Left lung (tissue), 10 donors: ENCODE results near the gene CDX2. TPM values are rescaled to one million over a fixed set of nuclear protein-coding genes. Genes with fewer than 3 reads are reported as not detected.

ENCODE experiments used
- ATAC-seq: fragments of 200-7000 bp; cut with Tn5 transposase; one replicate; pipeline ENCODE4 v1.9.1; 2020; ENCODE audit warnings: moderate library complexity
- DNase-seq, 4 donors: peaks; one replicate each; pipeline ENCODE4 v3.0.0-alpha.2; 2013 to 2020
- H3K27ac ChIP-seq, 2 donors: fragments of 200-600 bp; sonication (generic) in 1 of 2; one replicate each; pipeline versions ENCODE4 v1.5.0 to v1.8.0; 2020 to 2021
- H3K27me3 ChIP-seq, 2 donors: fragments of 200-600 bp; sonication (generic) in 1 of 2; one replicate each; pipeline versions ENCODE4 v1.5.0 to v1.8.0; 2020 to 2021
- H3K36me3 ChIP-seq, 2 donors: fragments of 200-600 bp; sonication (generic) in 1 of 2; one replicate each; pipeline versions ENCODE4 v1.5.0 to v1.8.0; 2020 to 2021
- H3K4me1 ChIP-seq, 2 donors: fragments of 200-600 bp; one replicate each; pipeline ENCODE4 v1.8.0; 2021
- H3K4me3 ChIP-seq, 2 donors: fragments of 200-600 bp; sonication (generic) in 1 of 2; one replicate each; pipeline versions ENCODE4 v1.5.0 to v1.8.0; 2020 to 2021; ENCODE audit warnings: mild to moderate bottlenecking in 1 of 2
- H3K9me3 ChIP-seq, 2 donors: fragments of 200-600 bp; sonication (generic) in 1 of 2; one replicate each; pipeline versions ENCODE4 v1.5.0 to v1.8.0; 2020 to 2021
- CTCF ChIP-seq, 2 donors: fragments of 200-600 bp; sonication (generic) in 1 of 2; IDR thresholded peaks; one replicate each; pipeline versions ENCODE4 v1.5.0 to v1.8.0; 2021; ENCODE audit warnings: antibody characterized with exemption in 2 of 2
- intact Hi-C, 2 donors: fragments of 100-400 bp; cut with DNase I; formaldehyde crosslinking; loops; one replicate each; pipeline versions ENCODE4 v1.11.2 to v1.14.2; 2022
- polyA plus RNA-seq, 6 donors: library from polyadenylated mRNA; unstranded; fragments of 120-200 nt; gene quantifications; one replicate each; pipeline ENCODE4 v1.2.1, GENCODE V29; 2013; ENCODE audit not compliant: insufficient read length in 6 of 6
- total RNA-seq, 2 donors: library from RNA; stranded (reverse); fragmentation: NEBNext Ultra II Directional; extraction: Animal tissue kit (Norgen Biotek cat#: 25700); gene quantifications; one replicate each; pipeline ENCODE4 v1.2.1, GENCODE V29; 2021
- donor health status: DM: no; HTN: yes; CAD: no.
- donor health status: DM: no; HTN: no; CAD: no.

The CDX2 gene
- total and polyA plus RNA-seq, 8 donors: not detected

DNA sequence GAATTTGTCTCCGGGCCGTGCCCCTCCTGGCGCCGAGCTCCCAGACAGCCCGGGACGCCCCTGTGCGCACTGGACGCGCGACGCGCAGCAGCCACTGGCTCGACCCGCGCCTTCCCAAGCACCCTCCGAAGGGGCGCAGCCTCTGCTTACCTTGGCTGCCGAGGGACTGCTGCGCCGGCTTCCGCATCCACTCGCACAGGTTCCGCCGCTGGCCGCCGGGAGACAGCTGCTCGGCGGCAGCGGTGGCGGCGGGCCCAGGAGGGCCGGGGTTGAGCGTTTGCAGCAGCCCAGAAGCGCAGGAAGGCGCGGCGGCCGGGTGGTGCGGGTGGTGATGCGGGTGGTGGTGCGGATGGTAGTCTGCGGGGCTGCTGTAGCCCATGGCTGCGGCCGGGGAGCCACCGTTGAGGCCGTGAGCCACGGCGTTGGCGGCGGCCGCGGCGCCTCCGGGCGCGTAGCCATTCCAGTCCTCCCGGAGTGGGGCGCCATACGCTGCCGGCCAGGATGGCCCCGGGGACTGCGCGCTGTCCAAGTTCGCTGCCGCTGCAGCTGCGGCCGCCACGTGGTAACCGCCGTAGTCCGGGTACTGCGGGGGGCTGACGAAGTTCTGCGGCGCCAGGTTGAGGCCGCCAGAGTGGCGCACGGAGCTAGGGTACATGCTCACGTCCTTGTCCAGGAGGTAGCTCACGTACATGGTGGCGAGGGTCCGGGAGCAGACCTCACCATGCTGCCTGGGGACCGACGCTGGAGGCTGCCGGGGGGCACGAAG, 616 bp downstream of the CDX2 start:
- H3K36me3 ChIP-seq: no peaks in the 10 kb centered on the region
- no peak overlapping the region for H3K27ac ChIP-seq
- no peak overlapping the region for H3K4me3 ChIP-seq
- H3K4me1 ChIP-seq: peaks cover 0 to 26% of the 10 kb centered on the region in 2 donors
- TF ChIP-seq CTCF (IDR thresholded peaks at IDR 0.05): no peak
- ATAC-seq (no peak), DNase-seq (no peak)
- intact Hi-C loops: no loop called here
- no peaks in the 10 kb centered on the region for H3K9me3 ChIP-seq
- peaks cover 97 to 100% of the 10 kb centered on the region in 2 donors for H3K27me3 ChIP-seq

DNA sequence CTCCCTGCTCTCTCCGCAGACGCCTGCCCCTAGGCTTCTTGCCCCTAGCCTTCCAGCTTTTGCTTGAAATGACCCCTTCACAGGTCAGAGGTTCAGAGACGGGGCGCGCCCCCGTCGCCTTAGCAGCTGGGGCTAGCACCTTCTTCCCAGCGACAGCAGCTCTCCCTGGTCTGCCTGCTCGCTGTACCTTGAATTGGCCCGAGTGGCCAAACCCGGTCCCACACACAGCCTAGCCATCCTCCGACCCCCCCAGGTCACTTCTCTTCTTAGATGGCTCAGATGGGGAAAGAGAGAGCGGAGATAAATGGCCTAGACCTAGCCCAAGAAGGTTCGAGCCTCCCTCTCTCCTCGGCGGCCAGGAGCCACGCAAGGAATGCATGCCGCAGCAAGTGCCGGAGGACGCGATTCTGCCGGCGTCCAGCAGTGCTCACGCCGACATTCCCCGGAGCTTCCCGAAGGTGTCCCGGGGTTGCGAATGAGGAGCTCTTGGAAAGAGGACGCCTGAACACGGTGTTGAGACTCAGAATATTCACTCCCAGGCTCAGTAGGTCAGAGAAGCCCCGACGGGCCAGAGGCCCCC, 1.3 kb downstream of the CDX2 start:
- no peaks in the 10 kb centered on the region for H3K9me3 ChIP-seq
- TF ChIP-seq CTCF (IDR thresholded peaks at IDR 0.05): no peak
- no peak for DNase-seq
- no peak overlapping the region for H3K27ac ChIP-seq
- peaks cover 0 to 26% of the 10 kb centered on the region in 2 donors for H3K4me1 ChIP-seq
- intact Hi-C loops: no loop called here
- no peak overlapping the region for H3K4me3 ChIP-seq
- H3K36me3 ChIP-seq: no peaks in the 10 kb centered on the region
- ATAC-seq: no peak
- H3K27me3 ChIP-seq: peaks cover 96 to 100% of the 10 kb centered on the region in 2 donors

- Histone ChIP-seq H3K9me3 (no peaks in the 10 kb centered on the region), H3K4me3 (no peak overlapping the region), H3K27ac (no peak overlapping the region), H3K36me3 (no peaks in the 10 kb centered on the region), H3K27me3 (peaks cover 96 to 100% of the 10 kb centered on the region in 2 donors), H3K4me1 (peaks cover 0 to 26% of the 10 kb centered on the region in 2 donors)
- DNase-seq (no peak), ATAC-seq (no peak)
- intact Hi-C loops: no loop called here
- TF ChIP-seq CTCF (IDR thresholded peaks at IDR 0.05): no peak
Observed at GRCh38 chr13:27967203-27967735, 1.8 kb downstream of the CDX2 start.

DNA sequence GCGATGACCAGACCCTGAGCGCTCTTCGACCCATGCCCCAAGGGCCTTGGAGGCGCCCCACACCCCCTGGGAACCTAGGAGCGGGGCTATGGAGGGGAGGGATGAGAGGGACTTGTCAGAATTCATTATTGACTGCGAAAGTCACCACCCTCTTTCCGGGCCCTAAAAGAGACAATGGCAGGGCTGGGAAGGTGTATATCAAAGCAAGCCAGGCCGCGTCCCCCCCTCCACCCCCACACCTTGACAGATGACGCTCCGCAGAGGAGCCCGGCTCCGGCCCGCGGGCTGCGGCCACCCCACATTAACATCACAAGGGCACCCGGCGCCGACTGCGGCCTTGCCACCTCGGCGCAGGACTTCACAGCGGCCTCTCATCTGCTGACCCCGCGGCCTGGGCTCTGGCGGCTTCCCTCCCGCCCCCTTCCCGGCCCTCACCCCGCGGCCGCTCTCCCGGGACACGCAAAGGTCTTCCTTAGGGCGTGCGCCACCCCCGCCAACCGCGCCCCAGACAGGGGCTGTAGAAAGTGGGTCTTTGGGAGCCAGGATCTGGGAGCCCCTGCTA, 2.4 kb downstream of the CDX2 start:
- DNase-seq (no peak), ATAC-seq (no peak)
- TF ChIP-seq CTCF (IDR thresholded peaks at IDR 0.05): no peak
- H3K36me3 ChIP-seq: no peaks in the 10 kb centered on the region
- H3K9me3 ChIP-seq: no peaks in the 10 kb centered on the region
- peaks cover 96 to 100% of the 10 kb centered on the region in 2 donors for H3K27me3 ChIP-seq
- H3K4me1 ChIP-seq: peaks cover 0 to 27% of the 10 kb centered on the region in 2 donors
- intact Hi-C loops: no loop called here
- no peak overlapping the region for H3K4me3 ChIP-seq
- no peak overlapping the region for H3K27ac ChIP-seq
